Sigmoid colon (tissue), 7 donors: ENCODE data around the gene SLC25A24. TPM values are rescaled to one million over a fixed set of nuclear protein-coding genes. Genes with fewer than 3 reads are reported as not detected.

Experiments used
- DNase-seq: peaks from one replicate; pipeline ENCODE4 v3.0.0-alpha.2; 2019
- H3K27ac ChIP-seq, 4 donors: fragments of 200-600 bp; sonication (generic); one replicate each; pipeline ENCODE4 v1.5.1; 2016 to 2019; ENCODE audit warnings: mild to moderate bottlenecking in 1 of 4
- H3K27me3 ChIP-seq, 3 donors: fragments of 200-600 bp; sonication (generic); one replicate each; pipeline ENCODE4 v1.5.1; 2019; ENCODE audit warnings: mild to moderate bottlenecking in 1 of 3
- H3K36me3 ChIP-seq, 4 donors: fragments of 200-600 bp; sonication (generic); one replicate each; pipeline ENCODE4 v1.5.1; 2016 to 2019
- H3K4me1 ChIP-seq, 4 donors: fragments of 200-600 bp; sonication (generic); one replicate each; pipeline ENCODE4 v1.5.1; 2017 to 2019
- H3K4me3 ChIP-seq, 4 donors: fragments of 200-600 bp; sonication (generic); one replicate each; pipeline ENCODE4 v1.5.1; 2017 to 2019; ENCODE audit warnings: mild to moderate bottlenecking in 2 of 4, moderate library complexity in 1 of 4
- H3K9me3 ChIP-seq, 4 donors: fragments of 200-600 bp in 3 of 4; sonication (generic) in 3 of 4; one replicate each; pipeline versions ENCODE4 v1.5.1 to v1.6.1; 2013 to 2019
- EP300 ChIP-seq, 4 donors: sonication (generic); formaldehyde crosslinking; IDR thresholded peaks; one replicate each; pipeline ENCODE4 v1.6.1; 2017; ENCODE audit warnings: antibody characterized with exemption in 4 of 4
- POLR2A ChIP-seq, 2 donors: fragments of 450-650 bp; IDR thresholded peaks; one replicate each; pipeline ENCODE4 v1.6.1; 2016; ENCODE audit warnings: antibody characterized with exemption in 2 of 2, mild to moderate bottlenecking in 2 of 2, moderate library complexity in 2 of 2
- POLR2AphosphoS5 ChIP-seq, 4 donors: sonication (generic); formaldehyde crosslinking; IDR thresholded peaks; one replicate each; pipeline ENCODE4 v1.6.1; 2017; ENCODE audit warnings: antibody characterized with exemption in 4 of 4
- WGBS, 2 donors: extraction: QIAGEN DNeasy Blood & Tissue Kit; methylation state at CpG; one replicate each; pipeline ENCODE4 v1.1.7; 2013; 5-methylcytosine and 5-hydroxymethylcytosine counted together
- intact Hi-C: fragments of 100-400 bp; cut with DNase I; formaldehyde crosslinking; loops from one replicate; pipeline ENCODE4 v1.15.1; 2023
- polyA plus RNA-seq, 3 donors: library from polyadenylated mRNA; stranded (reverse); fragments of 200-250 nt; gene quantifications; one replicate each; pipeline ENCODE4 v1.2.3, GENCODE V29; 2013
- total RNA-seq, 4 donors: library from RNA; depleted of rRNA; stranded (reverse); fragments of >200 nt; gene quantifications; one replicate each; pipeline ENCODE4 v1.1.0, GENCODE V29; 2016
- TF ChIP-seq, protein P1 (sequence below), 4 experiments: fragments of 450-650 bp in 3 of 4; fragments of 200-600 bp in 1 of 4; IDR thresholded peaks; one replicate each; pipeline ENCODE4 v1.5.1; 2016 to 2019; ENCODE audit warnings: antibody characterized with exemption in 4 of 4, mild to moderate bottlenecking in 3 of 4, moderate library complexity in 2 of 4
- donor health status: healthy with polysubstance abuse.
- donor health status: Bipolar disorder and iron deficiency.
- donor health status: healthy.

The SLC25A24 gene
- total and polyA plus RNA-seq, 7 donors: 20.2 to 47.6 (median 28.5) TPM

DNA sequence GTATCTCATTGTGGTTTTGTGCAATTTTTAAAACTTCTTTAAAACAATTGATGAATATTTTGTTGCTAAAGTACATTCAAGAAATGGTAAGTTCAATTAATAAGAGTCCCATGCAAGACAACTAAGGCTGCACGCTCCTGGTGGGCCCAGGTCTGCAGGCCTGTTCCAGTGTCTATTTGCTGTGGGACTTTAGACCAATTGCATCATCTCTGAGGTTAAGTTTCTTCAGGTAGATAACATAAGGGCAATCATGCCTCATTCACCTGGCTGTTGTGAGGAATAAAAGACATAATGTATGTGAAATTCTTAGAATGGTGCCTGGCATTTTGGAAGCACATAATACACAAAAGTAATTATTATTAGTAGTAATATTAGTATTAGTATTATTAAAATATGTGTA, 82.9 kb downstream of the SLC25A24 start:
- Histone ChIP-seq H3K4me3 (no peak overlapping the region), H3K27ac (no peak overlapping the region), H3K9me3 (no peaks in the 10 kb centered on the region), H3K4me1 (no peaks in the 10 kb centered on the region), H3K27me3 (peaks cover 0 to 2% (median 0%) of the 10 kb centered on the region in 3 donors), H3K36me3 (no peaks in the 10 kb centered on the region)
- no peak for TF ChIP-seq POLR2A (IDR thresholded peaks at IDR 0.05)
- no peak for TF ChIP-seq EP300 (IDR thresholded peaks at IDR 0.05)
- TF ChIP-seq POLR2AphosphoS5 (IDR thresholded peaks at IDR 0.05): no peak
- TF ChIP-seq, protein P1, sequence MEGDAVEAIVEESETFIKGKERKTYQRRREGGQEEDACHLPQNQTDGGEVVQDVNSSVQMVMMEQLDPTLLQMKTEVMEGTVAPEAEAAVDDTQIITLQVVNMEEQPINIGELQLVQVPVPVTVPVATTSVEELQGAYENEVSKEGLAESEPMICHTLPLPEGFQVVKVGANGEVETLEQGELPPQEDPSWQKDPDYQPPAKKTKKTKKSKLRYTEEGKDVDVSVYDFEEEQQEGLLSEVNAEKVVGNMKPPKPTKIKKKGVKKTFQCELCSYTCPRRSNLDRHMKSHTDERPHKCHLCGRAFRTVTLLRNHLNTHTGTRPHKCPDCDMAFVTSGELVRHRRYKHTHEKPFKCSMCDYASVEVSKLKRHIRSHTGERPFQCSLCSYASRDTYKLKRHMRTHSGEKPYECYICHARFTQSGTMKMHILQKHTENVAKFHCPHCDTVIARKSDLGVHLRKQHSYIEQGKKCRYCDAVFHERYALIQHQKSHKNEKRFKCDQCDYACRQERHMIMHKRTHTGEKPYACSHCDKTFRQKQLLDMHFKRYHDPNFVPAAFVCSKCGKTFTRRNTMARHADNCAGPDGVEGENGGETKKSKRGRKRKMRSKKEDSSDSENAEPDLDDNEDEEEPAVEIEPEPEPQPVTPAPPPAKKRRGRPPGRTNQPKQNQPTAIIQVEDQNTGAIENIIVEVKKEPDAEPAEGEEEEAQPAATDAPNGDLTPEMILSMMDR (IDR thresholded peaks at IDR 0.05): no peak
- intact Hi-C loops: no loop called here
- 89 to 93% methylated on average over 1 of the region's 1 CpG for WGBS, 2 donors
- DNase-seq: no peak

DNA sequence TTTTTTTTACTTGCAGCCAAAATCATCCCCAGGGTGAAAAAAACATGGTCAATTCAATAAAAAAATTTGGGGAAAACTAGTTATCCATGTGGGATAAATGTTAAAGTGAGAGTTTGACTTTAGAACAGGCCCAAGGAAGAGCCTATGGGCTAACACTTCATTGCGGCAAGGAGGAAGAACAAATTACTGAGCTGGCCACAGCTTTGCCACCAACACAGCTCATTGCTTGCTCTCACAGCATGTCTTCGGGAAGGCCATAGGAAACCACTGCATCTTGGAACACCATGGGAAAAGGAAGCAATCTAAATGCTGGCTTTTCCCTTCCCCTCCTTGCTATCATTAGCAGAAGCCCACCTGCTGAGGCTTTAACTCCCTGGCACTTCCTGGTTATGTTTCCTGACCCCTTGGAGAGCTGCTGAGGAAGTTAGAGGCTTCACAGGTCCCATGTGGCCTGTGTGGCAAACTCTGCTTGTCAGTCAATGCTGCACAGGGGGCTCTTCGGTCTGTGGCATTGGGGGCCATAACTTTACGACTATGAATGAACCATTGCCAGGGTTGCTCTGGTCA, 86.0 kb downstream of the SLC25A24 start:
- no peak for DNase-seq
- no peak for TF ChIP-seq POLR2AphosphoS5 (IDR thresholded peaks at IDR 0.05)
- TF ChIP-seq EP300 (IDR thresholded peaks at IDR 0.05): no peak
- TF ChIP-seq, protein P1 (IDR thresholded peaks at IDR 0.05): no peak
- no peak for TF ChIP-seq POLR2A (IDR thresholded peaks at IDR 0.05)
- no peaks in the 10 kb centered on the region for H3K36me3 ChIP-seq
- H3K4me1 ChIP-seq: no peaks in the 10 kb centered on the region
- intact Hi-C loops: no loop called here
- no peak overlapping the region for H3K4me3 ChIP-seq
- no peaks in the 10 kb centered on the region for H3K27me3 ChIP-seq
- H3K9me3 ChIP-seq: no peaks in the 10 kb centered on the region
- no peak overlapping the region for H3K27ac ChIP-seq
- 57 to 72% methylated on average over 4 of the region's 4 CpGs for WGBS, 2 donors

DNA sequence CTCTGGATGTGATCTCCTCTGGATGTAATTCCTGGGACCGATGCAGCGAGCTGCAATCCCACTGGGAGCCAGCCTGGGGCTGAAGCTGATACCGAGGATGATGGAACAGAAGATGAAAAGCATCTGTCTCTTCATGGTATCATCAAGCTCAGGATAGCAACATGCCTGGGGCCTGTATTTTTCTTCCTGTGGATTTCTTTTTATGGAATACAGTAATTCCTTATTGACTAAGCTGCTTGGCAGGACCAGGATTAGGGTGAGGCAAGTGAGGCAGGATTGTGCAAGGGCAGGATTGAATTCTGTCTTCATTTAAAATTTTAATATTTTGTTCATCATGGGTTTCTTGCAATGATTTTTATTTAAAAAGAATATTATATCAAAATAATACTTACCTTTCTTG, 86.6 kb downstream of the SLC25A24 start:
- Histone ChIP-seq H3K4me3 (no peak overlapping the region), H3K4me1 (no peaks in the 10 kb centered on the region), H3K27me3 (no peaks in the 10 kb centered on the region), H3K9me3 (no peaks in the 10 kb centered on the region), H3K27ac (no peak overlapping the region), H3K36me3 (no peaks in the 10 kb centered on the region)
- intact Hi-C loops: no loop called here
- no peak for DNase-seq
- no peak for TF ChIP-seq POLR2A (IDR thresholded peaks at IDR 0.05)
- TF ChIP-seq EP300 (IDR thresholded peaks at IDR 0.05): no peak
- TF ChIP-seq POLR2AphosphoS5 (IDR thresholded peaks at IDR 0.05): no peak
- TF ChIP-seq, protein P1 (IDR thresholded peaks at IDR 0.05): no peak
- 31 to 61% methylated on average over 3 of the region's 3 CpGs for WGBS, 2 donors

DNA sequence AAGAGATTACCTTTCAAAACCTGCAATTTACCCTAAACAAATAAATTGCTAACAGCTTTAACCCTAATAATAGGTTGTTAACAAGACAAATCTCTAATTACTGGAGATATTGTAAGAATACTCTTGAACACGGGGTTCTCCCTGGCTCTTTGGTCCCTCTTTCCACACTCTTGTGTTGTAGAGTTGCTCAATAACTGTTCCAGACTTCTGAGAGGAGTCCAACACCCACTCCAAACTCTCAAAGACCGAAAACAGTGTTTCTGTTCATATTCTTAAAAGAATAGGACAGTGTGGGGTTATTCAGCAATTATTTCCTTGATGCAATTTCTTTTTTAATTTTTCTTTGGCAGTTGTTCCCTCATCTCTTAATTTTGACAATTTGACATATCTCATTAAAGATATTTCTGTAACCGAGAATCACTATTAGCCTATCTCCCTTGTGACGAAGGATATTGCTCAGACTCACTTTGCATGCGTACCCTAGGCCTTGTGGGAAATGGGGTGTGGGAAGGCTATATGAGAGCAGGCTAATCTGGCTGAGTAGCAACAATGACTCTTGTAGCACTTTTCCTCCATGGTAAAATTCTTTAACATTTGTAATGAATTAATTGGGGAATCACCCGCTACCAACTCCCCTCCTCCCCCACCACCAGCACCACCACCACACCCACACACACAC, 90.7 kb downstream of the SLC25A24 start:
- TF ChIP-seq POLR2A (IDR thresholded peaks at IDR 0.05) (no peak), POLR2AphosphoS5 (IDR thresholded peaks at IDR 0.05) (no peak), EP300 (IDR thresholded peaks at IDR 0.05) (no peak)
- TF ChIP-seq, protein P1 (IDR thresholded peaks at IDR 0.05): no peak
- intact Hi-C loops: no loop called here

More for the DNA sequence above, 90.7 kb downstream of the SLC25A24 start:
- no peak for DNase-seq
- WGBS, 2 donors: 83 to 89% methylated on average over 6 of the region's 6 CpGs
- Histone ChIP-seq H3K4me1 (no peaks in the 10 kb centered on the region), H3K9me3 (no peaks in the 10 kb centered on the region), H3K27me3 (no peaks in the 10 kb centered on the region), H3K4me3 (no peak overlapping the region), H3K36me3 (no peaks in the 10 kb centered on the region), H3K27ac (no peak overlapping the region)
